LNCaP clone FGC (cell line): ENCODE data around the gene ULBP1.
A peak's percentile ranks its signal among the peaks of the same experiment; 100 is the strongest.
"Not testable (repeated sequence)": the region's sequence is repeated elsewhere in the genome, so short reads cannot be mapped to it uniquely, and the experiment has no call there.

Experiments used
- DNase-seq: peaks from one replicate; pipeline ENCODE4 v3.0.0-alpha.2; 2011; ENCODE audit warnings: low read depth
- H3K4me3 ChIP-seq: 2 replicates; pipeline ENCODE4 v1.5.1; 2011; ENCODE audit warnings: mild to moderate bottlenecking, low read depth, low read length, control low read depth
- CTCF ChIP-seq: IDR thresholded peaks from 2 replicates; pipeline ENCODE4 v1.5.1; 2012; ENCODE audit warnings: mild to moderate bottlenecking; ENCODE audit not compliant: control insufficient read depth, insufficient read depth; ENCODE audit errors: extremely low read depth

Gene ULBP1

GRCh38 chr6:150002710-150003109, 39.0 kb downstream of the ULBP1 start:
- no peak overlapping the region for H3K4me3 ChIP-seq
- TF ChIP-seq CTCF: no peak

GRCh38 chr6:150003599-150003998, 39.9 kb downstream of the ULBP1 start:
- H3K4me3 ChIP-seq, DNase-seq: not testable (repeated sequence)

More at GRCh38 chr6:150002710-150003109, 39.0 kb downstream of the ULBP1 start:
- DNase-seq: no peak

GRCh38 chr6:150004101-150004782, 40.5 kb downstream of the ULBP1 start:
- H3K4me3 ChIP-seq: peak overlapping the region; percentile 67
- DNase-seq: no peak
- no peak for TF ChIP-seq CTCF

GRCh38 chr6:150004783-150005717, 41.3 kb downstream of the ULBP1 start:
- peak; percentile 76 for DNase-seq
- peak overlapping the region; percentile 67 for H3K4me3 ChIP-seq
- TF ChIP-seq CTCF: 0 out of 2 replicates have a peak, but pooled peaks have one; percentile 4

- peak overlapping the region; percentile 67 for H3K4me3 ChIP-seq
- DNase-seq: no peak
- no peak for TF ChIP-seq CTCF
Observed at GRCh38 chr6:150005761-150006651, 42.3 kb downstream of the ULBP1 start.

GRCh38 chr6:150006961-150007464, 43.3 kb downstream of the ULBP1 start:
- H3K4me3 ChIP-seq: no peak overlapping the region
- peak; percentile 36 for TF ChIP-seq CTCF
- DNase-seq: no peak
